Measurements from ENCODE around the gene ATAD1.
A peak's percentile ranks its signal among the peaks of the same experiment; 100 is the strongest.
"Not testable (repeated sequence)": the region's sequence is repeated elsewhere in the genome, so short reads cannot be mapped to it uniquely, and the experiment has no call there.

ATAD1 gene

GRCh38 chr10:87760195-87760905 is 57.7 kb downstream of the ATAD1 start:
- DNase-seq (ENCODE audit: insufficient read length, low spot score) (no peak), FAIRE-seq (no peak)

DNA sequence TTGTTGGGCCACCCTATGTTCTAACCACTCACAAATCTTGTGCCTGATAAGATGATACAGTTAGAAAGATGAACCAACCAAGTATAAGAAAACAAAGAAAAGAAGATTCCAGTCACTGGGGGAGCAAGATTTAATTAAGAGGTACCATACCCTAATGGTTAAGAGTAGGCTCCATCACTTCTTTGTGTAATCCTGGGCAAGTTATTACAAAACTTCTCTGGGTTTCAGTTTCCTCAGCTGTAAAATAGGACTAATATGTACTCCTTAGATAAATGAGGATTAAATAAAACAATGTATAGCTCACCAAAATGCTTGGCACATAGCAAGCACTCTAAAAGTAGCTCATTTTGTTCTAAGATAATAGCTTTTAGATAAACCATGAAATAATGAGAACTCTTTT is 58.5 kb downstream of the ATAD1 start:
- DNase-seq (ENCODE audit: insufficient read length, low spot score) (no peak), FAIRE-seq (no peak)

GRCh38 chr10:87757685-87758084 is 60.3 kb downstream of the ATAD1 start:
- DNase-seq (ENCODE audit: insufficient read length, low spot score) = no peak
- no peak for FAIRE-seq

DNA sequence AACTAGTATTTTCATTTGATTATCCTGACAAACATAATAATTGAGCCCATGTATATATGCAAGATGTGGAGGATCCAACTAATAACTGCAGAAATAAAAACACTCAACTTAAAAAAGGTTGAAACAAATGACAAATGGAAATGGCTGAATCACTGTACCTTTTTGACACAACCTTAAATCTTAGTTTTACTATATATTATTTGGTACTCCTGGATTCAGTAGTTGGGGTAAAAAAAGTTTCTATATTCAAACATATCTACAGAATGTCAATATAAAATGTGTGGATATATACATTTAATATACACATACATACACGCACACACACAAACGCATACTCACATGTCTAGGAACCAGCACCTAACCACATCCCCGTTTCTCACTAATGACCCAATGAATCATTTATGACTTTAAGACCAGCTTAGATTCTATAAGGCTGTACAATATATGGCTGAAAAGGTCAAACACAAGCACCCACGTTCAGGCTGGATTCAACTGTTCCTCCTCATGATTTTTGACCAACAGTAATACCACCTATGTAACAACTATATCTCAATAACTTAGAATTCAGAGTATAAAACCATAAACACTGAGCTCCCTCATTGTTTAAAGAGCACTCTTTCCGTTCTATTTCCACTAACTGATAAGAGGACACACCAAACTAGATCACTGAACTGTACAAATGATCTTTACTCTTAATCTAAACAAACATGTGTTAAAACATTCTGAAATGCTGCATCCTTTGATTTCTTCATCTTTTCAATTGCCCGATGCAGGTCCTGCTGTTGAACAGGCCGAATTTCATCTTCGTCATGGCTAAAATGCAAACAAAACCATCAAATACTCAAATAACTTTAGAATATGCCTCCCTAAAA is 63.8 kb downstream of the ATAD1 start:
- no peak for FAIRE-seq
- no peak for DNase-seq (ENCODE audit: insufficient read length, low spot score)

DNA sequence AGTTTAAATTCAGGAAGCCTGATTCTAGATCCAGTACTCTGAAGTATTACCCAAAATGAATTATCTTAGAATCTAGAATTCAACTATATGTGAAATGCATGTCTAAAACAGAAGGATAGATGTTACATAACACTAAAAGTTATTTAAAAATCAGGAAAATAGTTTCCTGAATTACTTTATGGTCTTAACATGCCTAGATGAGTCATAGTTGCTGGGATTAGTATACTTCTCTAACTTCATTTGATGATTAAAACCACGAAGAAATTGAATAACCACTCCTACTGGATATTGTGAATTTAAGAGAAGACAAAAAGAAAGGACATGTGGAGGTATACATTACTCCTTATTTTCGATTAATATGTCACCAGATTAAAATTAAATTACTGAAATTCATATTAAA is 65.5 kb downstream of the ATAD1 start:
- DNase-seq (ENCODE audit: insufficient read length, low spot score) = peak; percentile 19
- FAIRE-seq = no peak

- no peak for DNase-seq (ENCODE audit: insufficient read length, low spot score)
- FAIRE-seq = no peak
These were observed 66.8 kb downstream of the ATAD1 start for GRCh38 chr10:87751274-87751673.

GRCh38 chr10:87750817-87751216 is 67.2 kb downstream of the ATAD1 start:
- FAIRE-seq (peak; percentile 26), DNase-seq (ENCODE audit: insufficient read length, low spot score) (no peak)

GRCh38 chr10:87750001-87750671 is 67.9 kb downstream of the ATAD1 start:
- no peak for FAIRE-seq
- DNase-seq (ENCODE audit: insufficient read length, low spot score) = no peak

DNA sequence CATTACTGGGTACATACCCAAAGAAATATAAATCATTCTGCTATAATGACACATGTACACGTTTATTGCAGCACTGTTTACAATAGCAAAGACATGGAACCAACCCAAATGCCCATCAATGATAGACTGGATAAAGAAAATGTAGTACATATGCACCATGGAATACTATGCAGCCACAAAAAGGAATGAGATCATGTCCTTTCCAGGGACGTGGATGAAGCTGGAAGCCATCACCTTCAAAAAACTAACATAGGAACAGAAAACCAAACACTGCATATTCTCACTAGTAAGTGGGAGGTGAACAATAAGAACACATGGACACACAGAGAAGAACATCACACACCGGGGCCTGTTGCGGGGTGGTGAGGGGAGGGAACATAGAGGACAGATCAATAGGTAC is 69.8 kb downstream of the ATAD1 start:
- not testable (repeated sequence) for FAIRE-seq; DNase-seq (ENCODE audit: insufficient read length, low spot score)

DNA sequence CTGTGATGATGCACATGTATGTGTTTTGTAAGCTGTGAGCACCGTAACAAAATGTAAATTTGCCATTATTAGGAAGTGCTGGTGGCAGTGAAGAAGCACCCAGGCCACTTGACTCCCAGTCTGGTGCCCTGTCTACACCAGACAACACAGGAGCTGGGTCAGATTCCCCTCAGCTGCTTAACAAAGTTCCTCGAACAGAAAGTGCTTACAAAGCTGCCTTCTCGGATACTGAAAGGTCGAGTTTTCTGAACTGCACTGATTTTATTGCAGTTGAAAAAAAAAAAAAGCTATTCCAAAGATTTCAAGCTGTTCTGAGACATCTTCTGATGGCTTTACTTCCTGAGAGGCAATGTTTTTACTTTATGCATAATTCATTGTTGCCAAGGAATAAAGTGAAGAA is 71.1 kb downstream of the ATAD1 start:
- FAIRE-seq (no peak), DNase-seq (ENCODE audit: insufficient read length, low spot score) (no peak)

DNA sequence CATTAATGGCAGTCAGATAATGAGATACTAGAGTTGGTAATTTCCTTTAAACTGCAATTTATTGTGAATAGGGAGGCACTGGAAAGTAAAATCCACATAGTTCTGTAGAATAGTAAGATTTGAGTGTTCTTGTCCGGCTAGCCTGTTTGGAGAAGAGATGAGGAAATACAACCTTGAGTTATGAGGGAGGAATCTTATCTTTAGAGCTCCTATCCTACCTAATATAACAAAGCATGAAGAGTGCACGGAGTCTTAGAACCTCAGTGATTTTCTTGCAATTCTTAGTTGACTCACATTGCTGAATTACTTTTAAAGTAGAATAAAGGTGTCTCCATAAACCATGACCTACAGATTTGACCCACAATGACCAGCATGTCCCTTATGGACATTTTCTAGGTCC is 73.4 kb downstream of the ATAD1 start:
- no peak for FAIRE-seq

GRCh38 chr10:87742992-87743610 is 74.9 kb downstream of the ATAD1 start:
- not testable (repeated sequence) for FAIRE-seq; DNase-seq (ENCODE audit: insufficient read length, low spot score)

More for the DNA sequence above, 73.4 kb downstream of the ATAD1 start:
- DNase-seq (ENCODE audit: insufficient read length, low spot score) = no peak

DNA sequence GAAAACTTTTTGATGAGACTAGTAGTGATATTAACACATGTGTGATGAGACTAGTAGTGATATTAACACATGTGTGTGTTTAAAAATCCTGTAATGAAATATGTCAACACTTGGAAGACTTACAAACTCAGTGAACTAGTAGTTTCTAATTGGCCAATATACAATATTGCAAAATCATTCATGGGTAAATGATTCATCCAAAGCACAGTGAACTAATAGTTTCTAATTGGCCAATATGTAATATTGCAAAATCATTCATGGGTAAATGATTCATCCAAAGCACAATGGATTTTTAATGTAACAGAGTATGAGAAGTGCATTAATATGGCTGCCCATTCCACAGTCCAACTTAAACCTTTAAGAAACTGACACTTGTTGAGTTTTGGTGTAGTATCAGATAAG is 77.8 kb downstream of the ATAD1 start:
- DNase-seq (ENCODE audit: insufficient read length, low spot score) (no peak), FAIRE-seq (no peak)

DNA sequence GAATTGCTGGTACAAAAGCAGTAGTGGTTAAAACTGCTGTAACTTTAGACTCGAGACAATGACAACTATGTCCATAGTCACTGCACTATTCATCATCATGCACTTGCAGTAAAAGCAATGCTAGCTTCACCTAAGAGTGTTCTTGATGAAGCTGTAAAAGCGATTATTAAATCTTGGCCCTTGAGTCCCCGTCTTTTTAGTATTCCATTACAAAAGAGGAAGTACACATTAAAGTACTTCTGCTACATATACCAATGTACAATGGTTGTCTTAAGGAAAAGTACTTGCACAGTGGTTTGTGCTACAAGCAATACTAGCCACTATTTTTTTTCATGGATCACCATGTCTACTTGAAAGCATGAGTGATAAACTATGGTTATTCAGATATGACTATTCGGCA is 78.3 kb downstream of the ATAD1 start:
- FAIRE-seq (no peak), DNase-seq (ENCODE audit: insufficient read length, low spot score) (no peak)

DNA sequence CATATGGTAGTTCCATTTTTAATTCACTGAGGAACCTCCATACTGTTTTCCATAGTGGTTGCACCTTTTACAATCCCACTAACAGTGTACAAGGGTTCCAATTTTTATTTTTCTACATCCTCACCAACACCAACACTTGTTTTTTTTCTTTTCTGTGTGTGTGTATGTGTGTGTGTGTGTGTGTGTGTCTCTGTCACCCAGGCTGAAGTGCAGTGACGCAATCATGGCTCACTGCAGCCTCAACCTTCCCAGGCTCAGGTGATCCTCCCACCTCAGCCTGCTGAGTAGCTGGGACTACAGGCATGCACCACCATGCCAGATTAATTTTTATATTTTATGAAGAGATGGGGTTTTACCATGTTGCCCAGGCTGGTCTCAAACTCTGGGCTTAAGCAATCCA is 79.8 kb downstream of the ATAD1 start:
- DNase-seq (ENCODE audit: insufficient read length, low spot score); FAIRE-seq: not testable (repeated sequence)

DNA sequence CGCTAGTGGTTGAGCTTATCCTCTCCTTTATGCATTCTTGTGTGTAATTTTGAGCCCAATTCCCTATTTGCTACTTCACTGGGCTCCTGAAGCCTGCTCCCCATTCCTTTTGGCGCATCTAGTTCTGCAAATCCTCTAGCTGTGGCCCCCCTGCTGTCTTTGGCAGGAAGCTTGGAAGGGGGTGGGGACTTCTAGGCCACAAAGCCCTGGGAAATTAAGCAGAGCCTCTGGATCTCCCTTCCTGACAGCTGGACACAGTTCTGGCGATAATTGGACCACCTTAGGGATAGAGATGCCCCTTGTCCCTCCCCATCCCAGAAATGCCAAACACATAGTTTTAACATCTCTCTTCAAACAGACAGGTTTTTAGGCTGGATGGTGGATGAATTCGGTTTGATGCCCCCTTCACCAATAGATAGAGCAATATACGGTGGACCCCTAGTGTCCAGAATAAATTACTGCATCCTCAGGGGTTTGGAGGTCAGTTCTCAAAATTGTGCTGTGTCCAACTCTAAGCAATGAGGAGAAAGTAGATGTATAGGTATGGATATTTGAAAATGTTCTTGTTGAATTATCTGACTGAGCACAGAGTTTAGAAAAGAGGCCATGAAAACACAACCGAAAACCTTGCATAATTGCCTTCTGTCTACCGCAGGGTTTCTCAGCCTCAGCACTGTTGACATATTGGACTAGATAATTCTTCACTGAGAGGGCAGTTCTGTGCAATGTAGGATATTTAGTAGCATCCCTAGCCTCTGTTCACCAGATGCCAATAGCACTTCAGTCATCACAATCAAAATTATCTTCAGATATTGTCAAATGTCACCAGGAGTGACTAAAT is 82.8 kb downstream of the ATAD1 start:
- peak; percentile 59 for DNase-seq (ENCODE audit: insufficient read length, low spot score)

GRCh38 chr10:87733081-87733480 is 84.9 kb downstream of the ATAD1 start:
- FAIRE-seq = no peak
- DNase-seq (ENCODE audit: insufficient read length, low spot score) = no peak

More for the DNA sequence above, 82.8 kb downstream of the ATAD1 start:
- peak; percentile 4 for FAIRE-seq

- FAIRE-seq (no peak), DNase-seq (ENCODE audit: insufficient read length, low spot score) (no peak)
These were observed 88.1 kb downstream of the ATAD1 start for GRCh38 chr10:87729940-87730339.

DNA sequence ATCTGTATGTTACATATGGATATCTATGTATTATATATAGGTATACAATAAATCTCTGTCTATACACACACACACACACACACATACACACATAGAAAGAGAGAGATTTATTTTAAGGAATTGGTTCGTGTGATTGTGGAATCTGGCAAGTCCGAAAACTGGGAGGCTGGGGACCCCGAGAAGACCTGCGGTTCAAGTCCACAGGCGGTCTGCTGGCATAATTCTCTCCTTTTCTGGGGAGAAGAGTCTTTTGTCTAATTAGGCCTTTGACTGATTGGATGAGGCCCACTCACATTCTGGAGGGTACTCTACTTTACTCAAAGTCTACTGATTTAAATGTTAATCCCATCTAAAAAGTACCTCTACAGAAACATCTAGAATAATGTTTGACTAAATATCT is 93.2 kb downstream of the ATAD1 start:
- no peak for FAIRE-seq
- no peak for DNase-seq (ENCODE audit: insufficient read length, low spot score)

- peak; percentile 45 for DNase-seq (ENCODE audit: insufficient read length, low spot score)
- no peak for FAIRE-seq
These were observed 94.5 kb downstream of the ATAD1 start for GRCh38 chr10:87723500-87723899.
